22Rv1 (cell line): ENCODE results near the gene C14orf119.

Source experiments
- CTCF ChIP-seq: fragments of 450-650 bp; IDR thresholded peaks from 2 replicates; pipeline ENCODE4 v1.5.1; 2017; ENCODE audit warnings: mild to moderate bottlenecking
- ZFX ChIP-seq: fragments of 450-650 bp; IDR thresholded peaks from 2 replicates; pipeline ENCODE4 v1.6.1; 2017; ENCODE audit warnings: antibody characterized with exemption, borderline replicate concordance

- no peak for TF ChIP-seq CTCF
- TF ChIP-seq ZFX: no peak
Measured at GRCh38 chr14:23104070-23104590, 8.8 kb downstream of the C14orf119 start.
